GM18505 (cell line): ENCODE data around the gene PARD6A.
"Not testable (repeated sequence)": the region's sequence is repeated elsewhere in the genome, so short reads cannot be mapped to it uniquely, and the experiment has no call there.

Experiments
- ATAC-seq: cut with Tn5 transposase; IDR thresholded peaks from one replicate; pipeline ENCODE4 v1.9.1; 2021; ENCODE audit not compliant: unreplicated experiment
- POLR2A ChIP-seq: IDR thresholded peaks from 4 replicates; pipeline ENCODE4 v1.6.1; 2011; ENCODE audit warnings: borderline replicate concordance; ENCODE audit not compliant: insufficient read depth, insufficient read length; ENCODE audit errors: extremely low read depth

The PARD6A gene

DNA sequence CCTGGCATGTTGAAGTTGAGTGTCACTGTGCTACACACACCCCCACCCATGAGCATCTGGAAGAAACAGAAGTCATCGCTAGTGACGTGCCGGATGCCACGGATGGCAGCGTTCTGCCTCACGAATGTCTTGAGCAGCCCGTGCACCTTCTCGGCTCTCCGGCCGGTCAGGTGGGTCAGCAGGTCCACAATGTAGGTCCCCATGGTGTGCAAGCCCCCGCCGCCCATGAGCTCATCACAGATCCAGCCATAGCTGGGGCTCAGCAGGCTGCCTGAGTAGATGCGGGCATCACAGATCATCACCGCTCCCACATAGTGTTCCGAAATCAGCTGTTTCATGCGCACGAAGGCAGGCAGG lies 14.8 kb downstream of the PARD6A start:
- TF ChIP-seq POLR2A: no peak
- ATAC-seq: no peak

GRCh38 chr16:67675999-67676398 lies 15.2 kb downstream of the PARD6A start:
- TF ChIP-seq POLR2A: no peak

GRCh38 chr16:67676516-67676915 lies 15.8 kb downstream of the PARD6A start:
- no peak for ATAC-seq
- no peak for TF ChIP-seq POLR2A

More at GRCh38 chr16:67675999-67676398, 15.2 kb downstream of the PARD6A start:
- ATAC-seq: no peak

GRCh38 chr16:67676939-67677338 lies 16.2 kb downstream of the PARD6A start:
- ATAC-seq: no peak
- TF ChIP-seq POLR2A: no peak

DNA sequence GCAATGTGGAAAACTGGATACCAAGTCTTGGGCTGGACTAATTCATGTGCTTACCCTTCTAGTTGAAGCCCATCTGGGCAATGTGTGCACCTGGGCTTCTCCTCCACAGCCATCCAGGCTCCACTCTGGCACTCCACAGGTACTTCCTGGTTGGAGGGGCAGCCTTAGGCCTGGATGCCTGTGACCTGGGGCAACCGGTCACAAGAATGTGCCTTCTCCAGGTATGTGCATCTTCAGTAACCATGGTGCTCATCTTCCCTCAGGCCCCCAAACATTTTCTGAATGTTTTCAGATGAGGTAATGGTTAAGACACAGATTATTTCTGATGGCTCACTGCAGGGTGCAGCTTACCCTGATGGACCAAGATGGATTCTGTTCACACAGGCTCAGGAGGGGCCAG lies 17.0 kb downstream of the PARD6A start:
- ATAC-seq: no peak
- TF ChIP-seq POLR2A: no peak

- no peak for TF ChIP-seq POLR2A
Observed at GRCh38 chr16:67678354-67679023, 17.7 kb downstream of the PARD6A start.

GRCh38 chr16:67679935-67680897 lies 19.5 kb downstream of the PARD6A start:
- no peak for ATAC-seq
- no peak for TF ChIP-seq POLR2A

More at GRCh38 chr16:67678354-67679023, 17.7 kb downstream of the PARD6A start:
- ATAC-seq: no peak

DNA sequence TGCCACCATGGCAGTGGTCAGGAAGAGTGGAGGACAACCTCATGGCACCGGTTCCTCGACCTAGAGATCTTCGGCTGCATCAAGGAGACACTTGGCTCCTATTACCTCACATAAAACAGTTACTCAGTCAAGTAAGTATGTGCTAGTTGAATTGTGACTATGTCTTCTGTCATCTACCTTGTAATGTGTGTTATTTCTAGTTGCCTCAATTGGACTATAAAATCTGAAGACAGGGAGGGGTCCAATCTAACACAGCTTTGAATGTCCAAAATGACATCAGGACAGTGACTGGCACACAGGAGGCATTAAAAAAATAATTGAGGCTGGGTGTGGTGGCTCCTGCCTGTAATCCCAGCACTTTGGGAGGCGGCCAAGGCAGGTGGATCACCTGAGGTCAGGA lies 23.0 kb downstream of the PARD6A start:
- no peak for TF ChIP-seq POLR2A
- no peak for ATAC-seq

GRCh38 chr16:67685388-67686112 lies 24.8 kb downstream of the PARD6A start:
- ATAC-seq: no peak
- no peak for TF ChIP-seq POLR2A

- ATAC-seq: not testable (repeated sequence)
Observed at GRCh38 chr16:67693517-67694285, 32.9 kb downstream of the PARD6A start.

GRCh38 chr16:67694611-67695010 lies 33.9 kb downstream of the PARD6A start:
- no peak for ATAC-seq

GRCh38 chr16:67697422-67698185 lies 36.8 kb downstream of the PARD6A start:
- no peak for TF ChIP-seq POLR2A

More at GRCh38 chr16:67694611-67695010, 33.9 kb downstream of the PARD6A start:
- TF ChIP-seq POLR2A: no peak

GRCh38 chr16:67699265-67699664 lies 38.5 kb downstream of the PARD6A start:
- no peak for ATAC-seq

More at GRCh38 chr16:67697422-67698185, 36.8 kb downstream of the PARD6A start:
- ATAC-seq: no peak

More at GRCh38 chr16:67699265-67699664, 38.5 kb downstream of the PARD6A start:
- no peak for TF ChIP-seq POLR2A
